GM12878 (cell line): ENCODE measurements around the gene ALDH1L1. TPM values are rescaled to one million over a fixed set of nuclear protein-coding genes. Genes with fewer than 3 reads are reported as not detected.

ENCODE experiments used
- ATAC-seq: fragments of 200-7000 bp; cut with Tn5 transposase; 3 replicates; pipeline ENCODE4 v1.9.1; 2020; ENCODE audit warnings: mild to moderate bottlenecking, moderate library complexity
- BruUV-seq: library from RNA; stranded (reverse); fragments of 400-500 nt; replicated peaks from 2 replicates; lab custom pipeline; 2021; lab: Mats Ljungman, UMichigan
- CTCF ChIA-PET: fragments of 300-600 bp; sonication (Branson Sonifier 250); formaldehyde crosslinking; extraction: SDS; loops from one replicate; lab custom pipeline; 2021; ENCODE audit warnings: inconsistent platforms; lab: Yijun Ruan, JAX
- POLR2A ChIA-PET: fragments of 350-600 bp; formaldehyde crosslinking; extraction: SDS; loops from one replicate; lab custom pipeline; 2021; ENCODE audit warnings: inconsistent platforms; lab: Charles Lee
- RAD21 ChIA-PET: fragments of 300-600 bp; sonication (Branson Sonifier 250); formaldehyde crosslinking; loops from one replicate; lab custom pipeline; 2023; ENCODE audit warnings: antibody characterized with exemption; ENCODE audit not compliant: unreplicated experiment; lab: Charles Lee
- SMC1A ChIA-PET: fragments of 300-600 bp; sonication (Branson Sonifier 250); formaldehyde crosslinking; loops from one replicate; lab custom pipeline; 2023; ENCODE audit not compliant: unreplicated experiment, uncharacterized antibody; lab: Charles Lee
- DNase-seq: peaks from one replicate; pipeline ENCODE4 v3.0.0-alpha.2; 2011; ENCODE audit warnings: low read depth, low spot score
- FAIRE-seq: peaks from 3 replicates; lab custom pipeline; 2011; peaks lifted over from hg19 to GRCh38; lab: Jason Lieb, UNC
- H2AFZ ChIP-seq: 2 replicates; pipeline ENCODE4 v1.6.0; 2011; ENCODE audit warnings: low read depth, low read length, control low read depth; ENCODE audit not compliant: control insufficient read depth
- H3K27ac ChIP-seq: 2 replicates; pipeline ENCODE4 v1.5.1; 2011; ENCODE audit warnings: control low read depth; ENCODE audit not compliant: control insufficient read depth, insufficient read depth
- H3K27me3 ChIP-seq, 2 experiments: replicated peaks in 1 of 2; 2 replicates each; pipeline versions ENCODE4 v1.6.0 to v1.6.1; 2011; ENCODE audit warnings: low read length in 1 of 2; ENCODE audit not compliant: control insufficient read depth in 2 of 2, insufficient read depth in 2 of 2
- H3K36me3 ChIP-seq, 2 experiments: 2 replicates each; pipeline ENCODE4 v1.5.1; 2011; ENCODE audit warnings: low read length in 1 of 2; ENCODE audit not compliant: control insufficient read depth in 2 of 2, insufficient read depth in 2 of 2
- H3K4me1 ChIP-seq: 2 replicates; pipeline ENCODE4 v1.6.1; 2011; ENCODE audit warnings: mild to moderate bottlenecking, low read length, moderate library complexity, mixed read lengths; ENCODE audit not compliant: control insufficient read depth, insufficient read depth
- H3K4me2 ChIP-seq: 2 replicates; pipeline ENCODE4 v1.6.0; 2011; ENCODE audit warnings: control low read depth; ENCODE audit not compliant: control insufficient read depth, insufficient read depth
- H3K4me3 ChIP-seq: fragments of 200-600 bp; sonication (generic); 2 replicates; pipeline ENCODE4 v1.5.1; 2016
- H3K79me2 ChIP-seq: 2 replicates; pipeline ENCODE4 v1.6.0; 2011; ENCODE audit warnings: low read length; ENCODE audit not compliant: control insufficient read depth, insufficient read depth
- H3K9ac ChIP-seq: 2 replicates; pipeline ENCODE4 v1.8.0; 2011; ENCODE audit warnings: low read length, control low read depth, mixed read lengths; ENCODE audit not compliant: control insufficient read depth, insufficient read depth
- H3K9me3 ChIP-seq: replicated peaks from 3 replicates; pipeline ENCODE4 v1.5.1; 2011; ENCODE audit warnings: mild to moderate bottlenecking, low read length; ENCODE audit not compliant: control insufficient read depth, insufficient read depth
- H4K20me1 ChIP-seq: 2 replicates; pipeline ENCODE4 v1.6.0; 2011; ENCODE audit not compliant: control insufficient read depth, insufficient read depth
- BHLHE40 ChIP-seq, 2 experiments: fragments of 450-650 bp in 1 of 2; IDR thresholded peaks; 2 replicates each; pipeline ENCODE4 v1.6.1; 2011 to 2017; ENCODE audit warnings: low read depth in 2 of 2, borderline replicate concordance in 1 of 2, improper control_type of control experiment in 1 of 2, low read length in 1 of 2, mild to moderate bottlenecking in 1 of 2
- CEBPB ChIP-seq, 2 experiments: fragments of 150-350 bp in 1 of 2; IDR thresholded peaks; 2 replicates each; pipeline ENCODE4 v1.6.1; 2012 to 2014; ENCODE audit warnings: low read depth in 2 of 2, low read length in 2 of 2, borderline replicate concordance in 1 of 2, inconsistent platforms in 1 of 2
- CREM ChIP-seq: IDR thresholded peaks from 2 replicates; pipeline ENCODE4 v1.6.1; 2014; ENCODE audit warnings: antibody characterized with exemption, low read depth
- ESRRA ChIP-seq: IDR thresholded peaks from 2 replicates; pipeline ENCODE4 v1.6.1; 2012; ENCODE audit warnings: mild to moderate bottlenecking, low read length, improper control_type of control experiment
- EZH2 ChIP-seq: IDR thresholded peaks from 2 replicates; pipeline ENCODE4 v1.6.1; 2012; ENCODE audit warnings: low read depth, mild to moderate bottlenecking, control low read depth, inconsistent platforms, low read length, borderline replicate concordance; ENCODE audit not compliant: control insufficient read depth
- FOXM1 ChIP-seq: IDR thresholded peaks from 2 replicates; pipeline ENCODE4 v1.6.1; 2012; ENCODE audit warnings: low read depth, mild to moderate bottlenecking, inconsistent platforms, low read length, moderate library complexity
- GATAD2B ChIP-seq: fragments of 450-650 bp; conservative IDR thresholded peaks from 2 replicates; pipeline ENCODE4 v1.6.1; 2017; ENCODE audit warnings: low read depth, mild to moderate bottlenecking, moderate library complexity
- IRF4 ChIP-seq: IDR thresholded peaks from 2 replicates; pipeline ENCODE4 v1.6.1; 2011; ENCODE audit warnings: low read depth, low read length
- JUNB ChIP-seq: IDR thresholded peaks from 2 replicates; pipeline ENCODE4 v1.6.1; 2016; ENCODE audit warnings: antibody characterized with exemption, mild to moderate bottlenecking
- MXI1 ChIP-seq: fragments of 150-350 bp; IDR thresholded peaks from 2 replicates; pipeline ENCODE4 v1.6.1; 2011; ENCODE audit warnings: low read depth, mild to moderate bottlenecking, inconsistent platforms, low read length, improper control_type of control experiment
- NBN ChIP-seq: fragments of 450-650 bp; IDR thresholded peaks from 2 replicates; pipeline ENCODE4 v1.6.1; 2016
- NR2F1 ChIP-seq: fragments of 450-650 bp; conservative IDR thresholded peaks from 2 replicates; pipeline ENCODE4 v1.6.1; 2017; ENCODE audit warnings: mild to moderate bottlenecking
- NRF1 ChIP-seq: conservative IDR thresholded peaks from 2 replicates; pipeline ENCODE4 v1.6.1; 2011; ENCODE audit warnings: mild to moderate bottlenecking, low read depth, low read length, improper control_type of control experiment
- POLR2AphosphoS5 ChIP-seq: IDR thresholded peaks from 2 replicates; pipeline ENCODE4 v1.6.1; 2011; ENCODE audit warnings: mild to moderate bottlenecking, low read length, inconsistent platforms
- RCOR1 ChIP-seq: conservative IDR thresholded peaks from 2 replicates; pipeline ENCODE4 v1.6.1; 2012; ENCODE audit warnings: low read depth, low read length, improper control_type of control experiment
- RFX5 ChIP-seq: IDR thresholded peaks from 2 replicates; pipeline ENCODE4 v1.6.1; 2011; ENCODE audit warnings: low read depth, low read length, improper control_type of control experiment
- SP1 ChIP-seq: IDR thresholded peaks from one replicate; pipeline ENCODE4 v1.6.1; 2011; ENCODE audit warnings: low read depth, low read length
- ZSCAN29 ChIP-seq: fragments of 450-650 bp; IDR thresholded peaks from 2 replicates; pipeline ENCODE4 v1.6.1; 2017; ENCODE audit warnings: mild to moderate bottlenecking, moderate library complexity
- WGBS: methylation state at CpG from one replicate; pipeline ENCODE4 v1.1.6; 2016; ENCODE audit warnings: low lambda C conversion rate; ENCODE audit not compliant: insufficient replicate concordance, insufficient coverage; ENCODE audit errors: missing lambda C conversion rate; 5-methylcytosine and 5-hydroxymethylcytosine counted together
- in situ Hi-C: fragments of 300-500 bp; cut with MboI; formaldehyde crosslinking; loops from 9 replicates; pipeline ENCODE4 v1.14.3; 2018; ENCODE audit warnings: mixed read lengths
- intact Hi-C: fragments of 100-400 bp; cut with micrococcal nuclease; formaldehyde crosslinking; loops from one replicate; pipeline ENCODE4 v1.14.2; 2022; ENCODE audit not compliant: unreplicated experiment
- polyA plus RNA-seq, 11 experiments: library from polyadenylated mRNA; depleted of rRNA in 4 of 11; unstranded in 6 of 11; stranded (reverse) in 5 of 11; fragments of >200 nt; fragmentation: Nextera tagmentation in 4 of 11; fragmentation: Illumina TruSeq in 1 of 11; extraction: Ambion mirVana in 4 of 11; extraction: Trizol in 1 of 11; gene quantifications; 1 replicate in 1 of 11; 2 replicates in 10 of 11; pipeline versions ENCODE4 v1.2.1 to v1.2.3, GENCODE V29; 2011 to 2016; ENCODE audit warnings: inconsistent platforms in 2 of 11, missing spikeins in 2 of 11, low read depth in 1 of 11
- total RNA-seq, 4 experiments: library from RNA; depleted of rRNA in 3 of 4; stranded (reverse); fragments of >200 nt in 3 of 4; fragmentation: Illumina TruSeq in 1 of 4; extraction: Trizol in 1 of 4; gene quantifications; 2 replicates each; pipeline versions ENCODE4 v1.2.1 to v1.2.3, GENCODE V29; 2013 to 2021
- TF ChIP-seq, protein P1 (sequence below): IDR thresholded peaks from 2 replicates; pipeline ENCODE4 v1.6.1; 2012; ENCODE audit warnings: low read depth, low read length, improper control_type of control experiment
- TF ChIP-seq, protein P2 (sequence below): IDR thresholded peaks from 2 replicates; pipeline ENCODE4 v1.6.1; 2012; ENCODE audit warnings: improper control_type of control experiment, low read depth, low read length; ENCODE audit not compliant: insufficient replicate concordance

Gene ALDH1L1
- total and polyA plus RNA-seq, 10 of the 15 experiments (the other 5 are each of a cell fraction or from before 2014, with no cell fraction given) = 0.04 to 18.2 (median 0.45) TPM

DNA sequence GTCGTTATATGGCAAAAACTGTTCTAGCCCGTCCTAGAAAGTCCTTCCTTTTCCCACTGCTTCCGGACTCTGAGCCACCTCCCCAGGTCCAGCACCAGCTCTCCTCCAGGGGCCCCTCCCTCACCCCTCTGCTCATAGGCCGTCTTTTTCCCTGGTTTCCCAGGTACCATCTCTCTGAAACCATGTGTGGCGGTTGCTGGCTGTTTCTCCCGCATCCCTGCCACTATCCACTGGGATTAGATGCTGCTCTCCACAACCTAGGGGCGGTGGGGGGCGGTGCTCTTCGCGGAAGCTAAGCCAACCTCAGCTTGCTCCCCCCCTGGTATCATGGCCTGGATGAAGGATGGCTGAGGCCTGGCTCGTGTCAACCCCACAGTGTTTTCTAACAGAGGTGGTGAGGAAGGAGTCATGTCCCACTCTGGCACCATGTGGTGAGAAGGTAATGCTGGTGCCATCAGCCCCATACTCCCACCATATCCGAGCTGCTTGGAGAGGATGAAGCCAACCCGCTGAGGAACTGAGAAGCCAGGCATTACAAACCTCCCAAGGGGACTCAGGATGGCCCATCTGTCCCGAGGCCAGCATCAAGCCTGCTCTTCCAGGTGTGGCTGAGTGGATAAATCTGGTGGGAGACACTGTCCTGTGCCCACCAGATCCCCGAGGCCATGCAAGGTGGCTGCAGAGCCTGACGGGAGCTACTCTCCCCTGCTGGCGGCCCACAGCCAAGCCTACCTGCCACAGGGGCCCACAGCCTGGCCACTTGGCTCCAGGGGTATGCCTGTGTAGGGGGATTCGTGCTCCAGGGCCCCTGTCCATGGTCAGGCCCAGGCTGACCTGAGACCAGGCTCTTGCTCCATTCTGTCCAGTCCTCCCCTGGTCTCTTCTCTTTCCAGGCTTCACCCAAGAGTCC lies 68.6 kb downstream of the ALDH1L1 start:
- no peak overlapping the region for H3K4me2 ChIP-seq
- no peak overlapping the region for H3K4me3 ChIP-seq
- no peaks in the 10 kb centered on the region for H4K20me1 ChIP-seq
- H2AFZ ChIP-seq = no peak overlapping the region
- ChIA-PET SMC1A (no interaction called here), CTCF (no interaction called here), RAD21 (no interaction called here), POLR2A (no interaction called here)
- BruUV-seq = no TSS peak
- no peak overlapping the region for H3K27ac ChIP-seq
- WGBS = 32% methylated on average over 18 of the region's 18 CpGs
- no peak overlapping the region for H3K9ac ChIP-seq
- H3K36me3 ChIP-seq = no peaks in the 10 kb centered on the region
- H3K79me2 ChIP-seq = no peaks in the 10 kb centered on the region
- no peak for TF ChIP-seq GATAD2B
- TF ChIP-seq MXI1 = no peak
- no peak for TF ChIP-seq IRF4
- no peak for TF ChIP-seq FOXM1
- TF ChIP-seq, protein P1, sequence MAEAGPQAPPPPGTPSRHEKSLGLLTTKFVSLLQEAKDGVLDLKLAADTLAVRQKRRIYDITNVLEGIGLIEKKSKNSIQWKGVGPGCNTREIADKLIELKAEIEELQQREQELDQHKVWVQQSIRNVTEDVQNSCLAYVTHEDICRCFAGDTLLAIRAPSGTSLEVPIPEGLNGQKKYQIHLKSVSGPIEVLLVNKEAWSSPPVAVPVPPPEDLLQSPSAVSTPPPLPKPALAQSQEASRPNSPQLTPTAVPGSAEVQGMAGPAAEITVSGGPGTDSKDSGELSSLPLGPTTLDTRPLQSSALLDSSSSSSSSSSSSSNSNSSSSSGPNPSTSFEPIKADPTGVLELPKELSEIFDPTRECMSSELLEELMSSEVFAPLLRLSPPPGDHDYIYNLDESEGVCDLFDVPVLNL = no peak
- TF ChIP-seq SP1 = no peak
- no peak for TF ChIP-seq RCOR1
- no peak for TF ChIP-seq POLR2AphosphoS5
- TF ChIP-seq ESRRA = no peak
- no peak for TF ChIP-seq JUNB
- no peak for TF ChIP-seq NBN
- TF ChIP-seq ZSCAN29 = no peak
- no peak for TF ChIP-seq NRF1
- no peak for TF ChIP-seq BHLHE40 (IDR thresholded peaks at IDR 0.05; ENCODE audit: borderline replicate concordance in 1 of 2, low read depth in 2 of 2, low read length in 1 of 2)
- no peak for TF ChIP-seq CEBPB (IDR thresholded peaks at IDR 0.05; ENCODE audit: borderline replicate concordance in 1 of 2, low read depth in 2 of 2, low read length in 2 of 2)
- no peak for TF ChIP-seq RFX5
- TF ChIP-seq, protein P2, sequence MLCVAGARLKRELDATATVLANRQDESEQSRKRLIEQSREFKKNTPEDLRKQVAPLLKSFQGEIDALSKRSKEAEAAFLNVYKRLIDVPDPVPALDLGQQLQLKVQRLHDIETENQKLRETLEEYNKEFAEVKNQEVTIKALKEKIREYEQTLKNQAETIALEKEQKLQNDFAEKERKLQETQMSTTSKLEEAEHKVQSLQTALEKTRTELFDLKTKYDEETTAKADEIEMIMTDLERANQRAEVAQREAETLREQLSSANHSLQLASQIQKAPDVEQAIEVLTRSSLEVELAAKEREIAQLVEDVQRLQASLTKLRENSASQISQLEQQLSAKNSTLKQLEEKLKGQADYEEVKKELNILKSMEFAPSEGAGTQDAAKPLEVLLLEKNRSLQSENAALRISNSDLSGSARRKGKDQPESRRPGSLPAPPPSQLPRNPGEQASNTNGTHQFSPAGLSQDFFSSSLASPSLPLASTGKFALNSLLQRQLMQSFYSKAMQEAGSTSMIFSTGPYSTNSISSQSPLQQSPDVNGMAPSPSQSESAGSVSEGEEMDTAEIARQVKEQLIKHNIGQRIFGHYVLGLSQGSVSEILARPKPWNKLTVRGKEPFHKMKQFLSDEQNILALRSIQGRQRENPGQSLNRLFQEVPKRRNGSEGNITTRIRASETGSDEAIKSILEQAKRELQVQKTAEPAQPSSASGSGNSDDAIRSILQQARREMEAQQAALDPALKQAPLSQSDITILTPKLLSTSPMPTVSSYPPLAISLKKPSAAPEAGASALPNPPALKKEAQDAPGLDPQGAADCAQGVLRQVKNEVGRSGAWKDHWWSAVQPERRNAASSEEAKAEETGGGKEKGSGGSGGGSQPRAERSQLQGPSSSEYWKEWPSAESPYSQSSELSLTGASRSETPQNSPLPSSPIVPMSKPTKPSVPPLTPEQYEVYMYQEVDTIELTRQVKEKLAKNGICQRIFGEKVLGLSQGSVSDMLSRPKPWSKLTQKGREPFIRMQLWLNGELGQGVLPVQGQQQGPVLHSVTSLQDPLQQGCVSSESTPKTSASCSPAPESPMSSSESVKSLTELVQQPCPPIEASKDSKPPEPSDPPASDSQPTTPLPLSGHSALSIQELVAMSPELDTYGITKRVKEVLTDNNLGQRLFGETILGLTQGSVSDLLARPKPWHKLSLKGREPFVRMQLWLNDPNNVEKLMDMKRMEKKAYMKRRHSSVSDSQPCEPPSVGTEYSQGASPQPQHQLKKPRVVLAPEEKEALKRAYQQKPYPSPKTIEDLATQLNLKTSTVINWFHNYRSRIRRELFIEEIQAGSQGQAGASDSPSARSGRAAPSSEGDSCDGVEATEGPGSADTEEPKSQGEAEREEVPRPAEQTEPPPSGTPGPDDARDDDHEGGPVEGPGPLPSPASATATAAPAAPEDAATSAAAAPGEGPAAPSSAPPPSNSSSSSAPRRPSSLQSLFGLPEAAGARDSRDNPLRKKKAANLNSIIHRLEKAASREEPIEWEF = no peak
- no peak for TF ChIP-seq NR2F1
- TF ChIP-seq CREM = no peak
- TF ChIP-seq EZH2 = no peak
- in situ Hi-C loops (no loop called here), intact Hi-C loops (no loop called here)
- DNase-seq (no peak), FAIRE-seq (no peak), ATAC-seq (no peak)
- no peaks in the 10 kb centered on the region for H3K9me3 ChIP-seq
- H3K27me3 ChIP-seq = no peaks in the 10 kb centered on the region
- no peaks in the 10 kb centered on the region for H3K4me1 ChIP-seq
